HG03159 (cell line): ENCODE data around the gene BUD31.

Source experiments
- ATAC-seq: cut with Tn5 transposase; IDR thresholded peaks from one replicate; pipeline ENCODE4 v1.9.1; 2021; ENCODE audit warnings: mild to moderate bottlenecking, moderate library complexity; ENCODE audit not compliant: unreplicated experiment

The BUD31 gene

DNA sequence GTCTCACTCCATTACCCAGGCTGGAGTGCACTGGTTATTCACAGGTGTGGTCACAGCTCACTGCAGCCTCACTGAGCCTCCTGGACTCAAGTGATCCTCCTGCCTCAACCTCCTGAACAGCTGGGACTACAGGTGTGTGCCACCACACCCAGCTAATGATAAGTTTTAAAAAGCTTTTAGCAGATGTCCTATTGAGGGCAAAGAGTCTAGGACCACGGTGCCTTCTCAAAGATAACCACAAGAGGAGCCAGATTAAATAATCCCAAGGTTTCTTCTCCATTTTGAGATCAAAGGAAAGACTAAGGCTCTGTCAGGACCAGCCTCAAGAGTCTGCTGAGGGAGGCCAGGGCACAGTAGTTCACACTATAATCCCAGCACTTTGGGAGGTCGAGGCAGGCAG is 52.5 kb downstream of the BUD31 start:
- ATAC-seq: no peak

DNA sequence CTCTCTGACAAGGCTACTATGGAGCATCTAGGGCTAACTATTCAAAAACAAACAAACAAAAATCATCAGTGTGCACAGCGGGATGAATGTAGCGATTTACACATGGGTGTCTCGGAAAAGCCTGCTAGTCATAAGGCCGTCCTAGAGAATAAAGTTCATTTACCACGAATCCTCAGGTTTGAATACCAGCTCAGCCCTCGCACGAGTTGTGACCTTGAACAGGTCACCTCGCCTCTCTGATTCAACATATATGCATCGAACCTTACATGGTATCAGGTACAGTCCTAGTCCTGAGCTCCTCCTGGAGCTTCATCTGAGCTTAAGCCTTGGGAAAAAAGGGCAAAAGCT is 56.6 kb downstream of the BUD31 start:
- no peak for ATAC-seq

DNA sequence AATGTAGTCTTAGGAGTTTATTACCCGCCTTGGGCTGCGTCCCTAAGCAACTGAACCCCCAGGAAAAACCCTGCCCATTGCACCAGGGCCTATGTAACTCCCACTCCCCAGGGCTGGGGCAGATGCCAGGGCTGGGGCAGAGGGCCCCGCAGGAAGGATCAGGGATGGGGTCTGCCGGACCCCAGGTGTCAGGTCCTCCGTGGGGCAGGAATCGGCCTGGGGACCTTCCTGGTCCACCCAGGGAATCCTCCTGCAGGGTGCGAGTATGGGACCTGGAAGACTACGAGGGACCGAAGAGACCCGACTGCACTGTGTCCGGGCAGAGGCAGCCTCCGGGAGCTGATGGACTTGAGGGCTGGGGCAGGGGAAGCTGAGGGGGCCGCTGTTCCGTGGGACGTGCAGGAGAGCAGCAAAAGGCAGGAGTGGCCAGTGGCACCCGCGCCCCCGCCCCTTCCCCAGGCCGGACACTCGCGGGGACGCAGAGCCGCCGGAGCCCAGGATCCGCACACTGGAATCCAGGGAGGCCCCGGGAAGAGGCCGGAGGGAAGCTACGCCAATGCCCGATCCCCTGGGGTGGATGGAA is 59.7 kb downstream of the BUD31 start:
- ATAC-seq: no peak
